GM12878 (cell line): ENCODE measurements around the gene CCSER2. TPM values are rescaled to one million over a fixed set of nuclear protein-coding genes. Genes with fewer than 3 reads are reported as not detected.

Experiments
- ATAC-seq: fragments of 200-7000 bp; cut with Tn5 transposase; 3 replicates; pipeline ENCODE4 v1.9.1; 2020; ENCODE audit warnings: mild to moderate bottlenecking, moderate library complexity
- BruUV-seq: library from RNA; stranded (reverse); fragments of 400-500 nt; replicated peaks from 2 replicates; lab custom pipeline; 2021; lab: Mats Ljungman, UMichigan
- CTCF ChIA-PET: fragments of 300-600 bp; sonication (Branson Sonifier 250); formaldehyde crosslinking; extraction: SDS; loops from one replicate; lab custom pipeline; 2021; ENCODE audit warnings: inconsistent platforms; lab: Yijun Ruan, JAX
- POLR2A ChIA-PET: fragments of 350-600 bp; formaldehyde crosslinking; extraction: SDS; loops from one replicate; lab custom pipeline; 2021; ENCODE audit warnings: inconsistent platforms; lab: Charles Lee
- RAD21 ChIA-PET: fragments of 300-600 bp; sonication (Branson Sonifier 250); formaldehyde crosslinking; loops from one replicate; lab custom pipeline; 2023; ENCODE audit warnings: antibody characterized with exemption; ENCODE audit not compliant: unreplicated experiment; lab: Charles Lee
- SMC1A ChIA-PET: fragments of 300-600 bp; sonication (Branson Sonifier 250); formaldehyde crosslinking; loops from one replicate; lab custom pipeline; 2023; ENCODE audit not compliant: unreplicated experiment, uncharacterized antibody; lab: Charles Lee
- DNase-seq: peaks from one replicate; pipeline ENCODE4 v3.0.0-alpha.2; 2011; ENCODE audit warnings: low read depth, low spot score
- FAIRE-seq: peaks from 3 replicates; lab custom pipeline; 2011; peaks lifted over from hg19 to GRCh38; lab: Jason Lieb, UNC
- H2AFZ ChIP-seq: 2 replicates; pipeline ENCODE4 v1.6.0; 2011; ENCODE audit warnings: low read depth, low read length, control low read depth; ENCODE audit not compliant: control insufficient read depth
- H3K27ac ChIP-seq: 2 replicates; pipeline ENCODE4 v1.5.1; 2011; ENCODE audit warnings: control low read depth; ENCODE audit not compliant: control insufficient read depth, insufficient read depth
- H3K27me3 ChIP-seq, 2 experiments: replicated peaks in 1 of 2; 2 replicates each; pipeline versions ENCODE4 v1.6.0 to v1.6.1; 2011; ENCODE audit warnings: low read length in 1 of 2; ENCODE audit not compliant: control insufficient read depth in 2 of 2, insufficient read depth in 2 of 2
- H3K36me3 ChIP-seq, 2 experiments: 2 replicates each; pipeline ENCODE4 v1.5.1; 2011; ENCODE audit warnings: low read length in 1 of 2; ENCODE audit not compliant: control insufficient read depth in 2 of 2, insufficient read depth in 2 of 2
- H3K4me1 ChIP-seq: 2 replicates; pipeline ENCODE4 v1.6.1; 2011; ENCODE audit warnings: mild to moderate bottlenecking, low read length, moderate library complexity, mixed read lengths; ENCODE audit not compliant: control insufficient read depth, insufficient read depth
- H3K4me2 ChIP-seq: 2 replicates; pipeline ENCODE4 v1.6.0; 2011; ENCODE audit warnings: control low read depth; ENCODE audit not compliant: control insufficient read depth, insufficient read depth
- H3K4me3 ChIP-seq: fragments of 200-600 bp; sonication (generic); 2 replicates; pipeline ENCODE4 v1.5.1; 2016
- H3K79me2 ChIP-seq: 2 replicates; pipeline ENCODE4 v1.6.0; 2011; ENCODE audit warnings: low read length; ENCODE audit not compliant: control insufficient read depth, insufficient read depth
- H3K9ac ChIP-seq: 2 replicates; pipeline ENCODE4 v1.8.0; 2011; ENCODE audit warnings: low read length, control low read depth, mixed read lengths; ENCODE audit not compliant: control insufficient read depth, insufficient read depth
- H3K9me3 ChIP-seq: replicated peaks from 3 replicates; pipeline ENCODE4 v1.5.1; 2011; ENCODE audit warnings: mild to moderate bottlenecking, low read length; ENCODE audit not compliant: control insufficient read depth, insufficient read depth
- H4K20me1 ChIP-seq: 2 replicates; pipeline ENCODE4 v1.6.0; 2011; ENCODE audit not compliant: control insufficient read depth, insufficient read depth
- CEBPB ChIP-seq, 2 experiments: fragments of 150-350 bp in 1 of 2; IDR thresholded peaks; 2 replicates each; pipeline ENCODE4 v1.6.1; 2012 to 2014; ENCODE audit warnings: low read depth in 2 of 2, low read length in 2 of 2, borderline replicate concordance in 1 of 2, inconsistent platforms in 1 of 2
- EGR1 ChIP-seq, 2 experiments: IDR thresholded peaks; 1 replicate in 1 of 2; 2 replicates in 1 of 2; pipeline ENCODE4 v1.6.1; 2011 to 2012; ENCODE audit warnings: low read depth in 2 of 2, low read length in 2 of 2, borderline replicate concordance in 1 of 2, mild to moderate bottlenecking in 1 of 2, moderate library complexity in 1 of 2
- PAX5 ChIP-seq: IDR thresholded peaks from 2 replicates; pipeline ENCODE4 v1.6.1; 2011; ENCODE audit warnings: low read depth, low read length, borderline replicate concordance
- RFX5 ChIP-seq: IDR thresholded peaks from 2 replicates; pipeline ENCODE4 v1.6.1; 2011; ENCODE audit warnings: low read depth, low read length, improper control_type of control experiment
- SUPT20H ChIP-seq: IDR thresholded peaks from 2 replicates; pipeline ENCODE4 v1.6.1; 2011; ENCODE audit warnings: low read depth, mild to moderate bottlenecking, low read length, moderate library complexity, borderline replicate concordance; ENCODE audit not compliant: control insufficient read depth
- SUZ12 ChIP-seq: fragments of 200-600 bp; sonication (generic); IDR thresholded peaks from one replicate; pipeline ENCODE4 v1.6.1; 2018; ENCODE audit warnings: antibody characterized with exemption, mild to moderate bottlenecking; ENCODE audit not compliant: unreplicated experiment
- ZNF622 ChIP-seq: fragments of 450-650 bp; IDR thresholded peaks from 2 replicates; pipeline ENCODE4 v1.6.1; 2017; ENCODE audit warnings: mild to moderate bottlenecking, inconsistent platforms
- WGBS: methylation state at CpG from one replicate; pipeline ENCODE4 v1.1.6; 2016; ENCODE audit warnings: low lambda C conversion rate; ENCODE audit not compliant: insufficient replicate concordance, insufficient coverage; ENCODE audit errors: missing lambda C conversion rate; 5-methylcytosine and 5-hydroxymethylcytosine counted together
- in situ Hi-C: fragments of 300-500 bp; cut with MboI; formaldehyde crosslinking; loops from 9 replicates; pipeline ENCODE4 v1.14.3; 2018; ENCODE audit warnings: mixed read lengths
- intact Hi-C: fragments of 100-400 bp; cut with micrococcal nuclease; formaldehyde crosslinking; loops from one replicate; pipeline ENCODE4 v1.14.2; 2022; ENCODE audit not compliant: unreplicated experiment
- polyA plus RNA-seq, 11 experiments: library from polyadenylated mRNA; depleted of rRNA in 4 of 11; unstranded in 6 of 11; stranded (reverse) in 5 of 11; fragments of >200 nt; fragmentation: Nextera tagmentation in 4 of 11; fragmentation: Illumina TruSeq in 1 of 11; extraction: Ambion mirVana in 4 of 11; extraction: Trizol in 1 of 11; gene quantifications; 1 replicate in 1 of 11; 2 replicates in 10 of 11; pipeline versions ENCODE4 v1.2.1 to v1.2.3, GENCODE V29; 2011 to 2016; ENCODE audit warnings: inconsistent platforms in 2 of 11, missing spikeins in 2 of 11, low read depth in 1 of 11
- total RNA-seq, 4 experiments: library from RNA; depleted of rRNA in 3 of 4; stranded (reverse); fragments of >200 nt in 3 of 4; fragmentation: Illumina TruSeq in 1 of 4; extraction: Trizol in 1 of 4; gene quantifications; 2 replicates each; pipeline versions ENCODE4 v1.2.1 to v1.2.3, GENCODE V29; 2013 to 2021
- TF ChIP-seq, protein P1 (sequence below): fragments of 450-650 bp; IDR thresholded peaks from 2 replicates; pipeline ENCODE4 v1.6.1; 2017; ENCODE audit warnings: mild to moderate bottlenecking, low read depth, inconsistent platforms; ENCODE audit not compliant: poor library complexity, severe bottlenecking
- TF ChIP-seq, protein P2 (sequence below): IDR thresholded peaks from 2 replicates; pipeline ENCODE4 v1.6.1; 2011; ENCODE audit warnings: borderline replicate concordance, low read depth, mild to moderate bottlenecking, moderate library complexity, mixed read lengths, low read length; ENCODE audit not compliant: insufficient read depth; ENCODE audit errors: extremely low read length

The CCSER2 gene
- total and polyA plus RNA-seq, 10 of the 15 experiments (the other 5 are each of a cell fraction or from before 2014, with no cell fraction given): 4.7 to 18.8 (median 13.2) TPM

DNA sequence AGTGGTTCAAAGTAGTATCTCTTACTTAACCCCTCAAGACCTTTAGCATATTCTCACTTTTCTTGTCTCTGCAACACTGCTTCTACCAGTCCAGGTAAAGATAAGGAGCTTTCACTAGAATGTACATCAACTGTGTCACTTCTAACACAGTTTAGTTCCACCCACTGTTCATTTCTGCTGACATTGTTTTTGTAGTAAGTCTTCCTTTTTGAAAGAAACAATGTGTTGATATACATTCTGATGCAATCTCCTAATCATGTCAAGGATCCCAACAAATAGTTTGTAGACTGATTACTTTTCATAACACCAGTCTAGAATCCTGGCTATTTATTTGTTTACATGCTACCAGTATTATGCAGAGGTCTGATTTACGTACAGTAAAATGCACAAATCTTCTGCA lies 47.5 kb downstream of the CCSER2 start:
- DNase-seq (no peak), FAIRE-seq (no peak), ATAC-seq (no peak)
- Histone ChIP-seq H3K27ac (no peak overlapping the region), H3K36me3 (no peaks in the 10 kb centered on the region), H3K4me2 (no peak overlapping the region), H3K4me3 (no peak overlapping the region), H3K4me1 (no peaks in the 10 kb centered on the region), H3K9me3 (no peaks in the 10 kb centered on the region), H3K9ac (no peak overlapping the region), H2AFZ (no peak overlapping the region), H3K79me2 (no peaks in the 10 kb centered on the region), H3K27me3 (no peaks in the 10 kb centered on the region), H4K20me1 (no peaks in the 10 kb centered on the region)
- in situ Hi-C loops: no loop called here
- CTCF ChIA-PET: interaction anchor here (0.8 to 8.8 kb wide), 6 partner anchors 11 to 162 kb away, joined by 3 to 129 read pairs (median 3); no protein-coding TSS in a partner anchor
- BruUV-seq: no TSS peak
- RAD21 ChIA-PET: interaction anchor here (0.5 to 1.2 kb wide), 3 partner anchors 48 to 161 kb away, joined by 3 read pairs; no protein-coding TSS in a partner anchor
- POLR2A ChIA-PET: no interaction called here
- SMC1A ChIA-PET: interaction anchor here (5.4 kb wide), 1 partner anchor 161 kb away, joined by 28 read pairs; no protein-coding TSS in a partner anchor
- WGBS: 100% methylated on average over 1 of the region's 1 CpG
- intact Hi-C loops: loop anchor here (1.0 to 5.0 kb wide), 3 partner anchors 51 to 161 kb away; no protein-coding TSS in a partner anchor
- no peak for TF ChIP-seq SUZ12
- TF ChIP-seq, protein P1, sequence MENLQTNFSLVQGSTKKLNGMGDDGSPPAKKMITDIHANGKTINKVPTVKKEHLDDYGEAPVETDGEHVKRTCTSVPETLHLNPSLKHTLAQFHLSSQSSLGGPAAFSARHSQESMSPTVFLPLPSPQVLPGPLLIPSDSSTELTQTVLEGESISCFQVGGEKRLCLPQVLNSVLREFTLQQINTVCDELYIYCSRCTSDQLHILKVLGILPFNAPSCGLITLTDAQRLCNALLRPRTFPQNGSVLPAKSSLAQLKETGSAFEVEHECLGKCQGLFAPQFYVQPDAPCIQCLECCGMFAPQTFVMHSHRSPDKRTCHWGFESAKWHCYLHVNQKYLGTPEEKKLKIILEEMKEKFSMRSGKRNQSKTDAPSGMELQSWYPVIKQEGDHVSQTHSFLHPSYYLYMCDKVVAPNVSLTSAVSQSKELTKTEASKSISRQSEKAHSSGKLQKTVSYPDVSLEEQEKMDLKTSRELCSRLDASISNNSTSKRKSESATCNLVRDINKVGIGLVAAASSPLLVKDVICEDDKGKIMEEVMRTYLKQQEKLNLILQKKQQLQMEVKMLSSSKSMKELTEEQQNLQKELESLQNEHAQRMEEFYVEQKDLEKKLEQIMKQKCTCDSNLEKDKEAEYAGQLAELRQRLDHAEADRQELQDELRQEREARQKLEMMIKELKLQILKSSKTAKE: no peak
- TF ChIP-seq ZNF622: no peak
- TF ChIP-seq EGR1 (IDR thresholded peaks at IDR 0.05; ENCODE audit: borderline replicate concordance in 1 of 2, low read depth in 2 of 2, low read length in 2 of 2): no peak
- no peak for TF ChIP-seq CEBPB (IDR thresholded peaks at IDR 0.05; ENCODE audit: borderline replicate concordance in 1 of 2, low read depth in 2 of 2, low read length in 2 of 2)
- no peak for TF ChIP-seq SUPT20H
- TF ChIP-seq, protein P2, sequence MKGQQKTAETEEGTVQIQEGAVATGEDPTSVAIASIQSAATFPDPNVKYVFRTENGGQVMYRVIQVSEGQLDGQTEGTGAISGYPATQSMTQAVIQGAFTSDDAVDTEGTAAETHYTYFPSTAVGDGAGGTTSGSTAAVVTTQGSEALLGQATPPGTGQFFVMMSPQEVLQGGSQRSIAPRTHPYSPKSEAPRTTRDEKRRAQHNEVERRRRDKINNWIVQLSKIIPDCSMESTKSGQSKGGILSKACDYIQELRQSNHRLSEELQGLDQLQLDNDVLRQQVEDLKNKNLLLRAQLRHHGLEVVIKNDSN: no peak
- no peak for TF ChIP-seq RFX5
- no peak for TF ChIP-seq PAX5
- TF ChIP-seq, all 136 proteins: peak for 0
